ENCODE data around the gene SLC9A9. TPM values are rescaled to one million over a fixed set of nuclear protein-coding genes. Genes with fewer than 3 reads are reported as not detected.

The SLC9A9 gene
- polyA plus RNA-seq, 1 donor from 2014 or later: 0.54 TPM

- no peak overlapping the region for H3K4me2 ChIP-seq (ENCODE audit: low read length)
- no peaks in the 10 kb centered on the region for H3K9me2 ChIP-seq (ENCODE audit: insufficient read depth, low read length)
- no peaks in the 10 kb centered on the region for H3K79me2 ChIP-seq (replicated peaks; ENCODE audit: insufficient read depth, low read length)
- H3K36me3 ChIP-seq (ENCODE audit: insufficient read depth, low read length): no peaks in the 10 kb centered on the region
- H4K20me1 ChIP-seq (ENCODE audit: insufficient read depth): no peaks in the 10 kb centered on the region
- no peaks in the 10 kb centered on the region for H3K27me3 ChIP-seq (ENCODE audit: insufficient read depth, low read depth, low read length)
- no peak overlapping the region for H3K9ac ChIP-seq (ENCODE audit: low read length)
- H2AFZ ChIP-seq (ENCODE audit: low read depth, low read length): no peak overlapping the region
- TF ChIP-seq RAD21 (conservative IDR thresholded peaks at IDR 0.05): no peak
- TF ChIP-seq MXI1 (conservative IDR thresholded peaks at IDR 0.05; ENCODE audit: poor library complexity, severe bottlenecking): no peak
- TF ChIP-seq CTCF (IDR thresholded peaks at IDR 0.05; ENCODE audit: poor library complexity, severe bottlenecking): no peak
- TF ChIP-seq, protein P1, sequence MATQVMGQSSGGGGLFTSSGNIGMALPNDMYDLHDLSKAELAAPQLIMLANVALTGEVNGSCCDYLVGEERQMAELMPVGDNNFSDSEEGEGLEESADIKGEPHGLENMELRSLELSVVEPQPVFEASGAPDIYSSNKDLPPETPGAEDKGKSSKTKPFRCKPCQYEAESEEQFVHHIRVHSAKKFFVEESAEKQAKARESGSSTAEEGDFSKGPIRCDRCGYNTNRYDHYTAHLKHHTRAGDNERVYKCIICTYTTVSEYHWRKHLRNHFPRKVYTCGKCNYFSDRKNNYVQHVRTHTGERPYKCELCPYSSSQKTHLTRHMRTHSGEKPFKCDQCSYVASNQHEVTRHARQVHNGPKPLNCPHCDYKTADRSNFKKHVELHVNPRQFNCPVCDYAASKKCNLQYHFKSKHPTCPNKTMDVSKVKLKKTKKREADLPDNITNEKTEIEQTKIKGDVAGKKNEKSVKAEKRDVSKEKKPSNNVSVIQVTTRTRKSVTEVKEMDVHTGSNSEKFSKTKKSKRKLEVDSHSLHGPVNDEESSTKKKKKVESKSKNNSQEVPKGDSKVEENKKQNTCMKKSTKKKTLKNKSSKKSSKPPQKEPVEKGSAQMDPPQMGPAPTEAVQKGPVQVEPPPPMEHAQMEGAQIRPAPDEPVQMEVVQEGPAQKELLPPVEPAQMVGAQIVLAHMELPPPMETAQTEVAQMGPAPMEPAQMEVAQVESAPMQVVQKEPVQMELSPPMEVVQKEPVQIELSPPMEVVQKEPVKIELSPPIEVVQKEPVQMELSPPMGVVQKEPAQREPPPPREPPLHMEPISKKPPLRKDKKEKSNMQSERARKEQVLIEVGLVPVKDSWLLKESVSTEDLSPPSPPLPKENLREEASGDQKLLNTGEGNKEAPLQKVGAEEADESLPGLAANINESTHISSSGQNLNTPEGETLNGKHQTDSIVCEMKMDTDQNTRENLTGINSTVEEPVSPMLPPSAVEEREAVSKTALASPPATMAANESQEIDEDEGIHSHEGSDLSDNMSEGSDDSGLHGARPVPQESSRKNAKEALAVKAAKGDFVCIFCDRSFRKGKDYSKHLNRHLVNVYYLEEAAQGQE (IDR thresholded peaks at IDR 0.05; ENCODE audit: borderline replicate concordance): no peak
- TF ChIP-seq TAF1 (IDR thresholded peaks at IDR 0.05; ENCODE audit: low read depth): no peak
- no peak for TF ChIP-seq EZH2 (IDR thresholded peaks at IDR 0.05; ENCODE audit: borderline replicate concordance, insufficient read depth, low read length, poor library complexity, severe bottlenecking)
- no peak for TF ChIP-seq POLR2AphosphoS5 (IDR thresholded peaks at IDR 0.05)
- no peak for TF ChIP-seq SMC3 (conservative IDR thresholded peaks at IDR 0.05; ENCODE audit: poor library complexity)
- no peak for TF ChIP-seq EP300 (conservative IDR thresholded peaks at IDR 0.05; ENCODE audit: poor library complexity, severe bottlenecking)
- no peaks in the 10 kb centered on the region for H3K9me3 ChIP-seq (ENCODE audit: low read length)
- H3K4me3 ChIP-seq (ENCODE audit: low read length): no peak overlapping the region
- no peak overlapping the region for H3K27ac ChIP-seq (ENCODE audit: low read length)
- H3F3A ChIP-seq (ENCODE audit: insufficient read depth, low read length, poor library complexity, severe bottlenecking): no peaks in the 10 kb centered on the region
Measured at GRCh38 chr3:143507735-143508580, 340.3 kb downstream of the SLC9A9 start.

DNA sequence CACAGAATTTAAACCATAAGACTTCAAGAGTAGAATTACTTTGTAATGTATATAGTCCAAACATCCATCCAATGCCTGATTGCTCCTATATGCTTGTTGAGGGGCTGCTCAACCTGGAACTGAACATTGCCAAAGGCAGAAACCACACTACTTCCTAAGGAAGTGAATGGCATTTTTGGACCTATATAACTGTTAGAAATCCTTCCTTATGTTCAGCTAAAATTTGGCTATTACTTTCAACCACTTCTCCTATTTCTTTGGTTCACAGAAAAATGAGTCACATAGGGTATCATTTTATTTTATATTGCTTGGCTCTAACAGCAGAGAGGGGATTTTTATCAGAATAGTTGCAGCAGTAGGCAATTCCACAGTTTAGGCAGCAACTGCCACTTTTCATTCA, 342.1 kb downstream of the SLC9A9 start:
- Histone ChIP-seq H3F3A (ENCODE audit: insufficient read depth, low read length, poor library complexity, severe bottlenecking) (no peaks in the 10 kb centered on the region), H3K36me3 (ENCODE audit: insufficient read depth, low read length) (no peaks in the 10 kb centered on the region), H3K4me2 (ENCODE audit: low read length) (no peak overlapping the region), H3K27ac (ENCODE audit: low read length) (no peak overlapping the region), H4K20me1 (ENCODE audit: insufficient read depth) (no peaks in the 10 kb centered on the region), H3K79me2 (replicated peaks; ENCODE audit: insufficient read depth, low read length) (no peaks in the 10 kb centered on the region), H3K9ac (ENCODE audit: low read length) (no peak overlapping the region), H3K4me3 (ENCODE audit: low read length) (no peak overlapping the region), H3K9me2 (ENCODE audit: insufficient read depth, low read length) (no peaks in the 10 kb centered on the region), H3K27me3 (ENCODE audit: insufficient read depth, low read depth, low read length) (no peaks in the 10 kb centered on the region), H2AFZ (ENCODE audit: low read depth, low read length) (no peak overlapping the region), H3K9me3 (ENCODE audit: low read length) (no peaks in the 10 kb centered on the region)
- no peak for TF ChIP-seq EZH2 (IDR thresholded peaks at IDR 0.05; ENCODE audit: borderline replicate concordance, insufficient read depth, low read length, poor library complexity, severe bottlenecking)
- TF ChIP-seq CTCF (IDR thresholded peaks at IDR 0.05; ENCODE audit: poor library complexity, severe bottlenecking): no peak
- TF ChIP-seq POLR2AphosphoS5 (IDR thresholded peaks at IDR 0.05): no peak
- no peak for TF ChIP-seq SMC3 (conservative IDR thresholded peaks at IDR 0.05; ENCODE audit: poor library complexity)
